ENCODE data around the gene PDCD7. TPM values are rescaled to one million over a fixed set of nuclear protein-coding genes. Genes with fewer than 3 reads are reported as not detected.

PDCD7 gene
- polyA plus RNA-seq, 1 of the 3 experiments (the other 2 are of a cell fraction): 15.3 TPM

DNA sequence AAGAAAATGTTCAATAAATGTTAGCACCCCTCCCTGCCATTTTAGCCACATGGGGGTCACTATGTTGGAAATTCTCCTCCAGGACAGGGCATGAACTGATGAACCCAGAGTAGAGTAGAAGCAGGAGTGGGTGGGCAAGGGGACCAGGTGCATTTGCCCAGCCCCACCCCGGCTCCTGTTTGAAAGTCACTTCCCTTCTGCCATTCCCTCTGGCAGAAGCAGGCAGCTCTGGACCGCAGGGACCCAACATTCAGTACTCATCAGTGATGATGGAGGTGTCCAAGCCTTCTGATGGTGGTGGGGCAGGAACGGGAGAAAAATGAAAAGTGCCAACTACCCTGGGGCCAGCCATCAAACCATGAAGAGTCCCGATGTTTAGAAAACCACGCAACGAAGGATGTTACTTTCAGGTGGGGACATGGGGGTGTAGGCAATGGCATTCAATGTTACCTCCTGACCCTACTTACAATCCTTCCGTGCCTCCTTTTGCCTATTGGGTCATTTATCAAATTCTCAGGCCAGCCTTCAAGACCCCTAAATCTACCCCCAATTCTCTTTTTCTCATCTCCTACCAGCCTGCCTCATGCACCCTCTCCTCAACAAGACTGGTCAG is 35.9 kb downstream of the PDCD7 start:
- H3K27me3 ChIP-seq (ENCODE audit: insufficient read depth): no peaks in the 10 kb centered on the region
- TF ChIP-seq, protein P1, sequence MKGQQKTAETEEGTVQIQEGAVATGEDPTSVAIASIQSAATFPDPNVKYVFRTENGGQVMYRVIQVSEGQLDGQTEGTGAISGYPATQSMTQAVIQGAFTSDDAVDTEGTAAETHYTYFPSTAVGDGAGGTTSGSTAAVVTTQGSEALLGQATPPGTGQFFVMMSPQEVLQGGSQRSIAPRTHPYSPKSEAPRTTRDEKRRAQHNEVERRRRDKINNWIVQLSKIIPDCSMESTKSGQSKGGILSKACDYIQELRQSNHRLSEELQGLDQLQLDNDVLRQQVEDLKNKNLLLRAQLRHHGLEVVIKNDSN (IDR thresholded peaks at IDR 0.05; ENCODE audit: borderline replicate concordance, low read depth): no peak
- TF ChIP-seq NFIC (IDR thresholded peaks at IDR 0.05; ENCODE audit: borderline replicate concordance) (no peak), POLR2AphosphoS5 (IDR thresholded peaks at IDR 0.05; ENCODE audit: low read depth, low read length) (no peak), TEAD4 (IDR thresholded peaks at IDR 0.05; ENCODE audit: borderline replicate concordance, insufficient read depth) (no peak)
- no peak for DNase-seq
- H3K36me3 ChIP-seq (replicated peaks in 1 of 2; ENCODE audit: control insufficient read depth in 1 of 2, insufficient read depth in 2 of 2, low read length in 1 of 2): peaks cover 11 to 61% of the 10 kb centered on the region in 2 experiments
- H4K20me1 ChIP-seq (ENCODE audit: insufficient read depth): no peaks in the 10 kb centered on the region
- no peaks in the 10 kb centered on the region for H3K79me2 ChIP-seq (ENCODE audit: insufficient read depth)
- H3K9ac ChIP-seq: no peak overlapping the region
- ChIA-PET CTCF (no interaction called here), POLR2A (no interaction called here)
- no peaks in the 10 kb centered on the region for H3K9me3 ChIP-seq
- no peaks in the 10 kb centered on the region for H3F3A ChIP-seq (replicated peaks; ENCODE audit: insufficient read depth)
- no peak overlapping the region for H3K4me3 ChIP-seq (ENCODE audit: low read depth in 2 of 2, low read length in 1 of 2)
- no peak overlapping the region for H2AFZ ChIP-seq (ENCODE audit: low read depth)
- H3K4me1 ChIP-seq (ENCODE audit: control insufficient read depth in 1 of 2, insufficient read depth in 2 of 2, low read depth in 1 of 2, low read length in 1 of 2): no peaks in the 10 kb centered on the region; a peak in 1 of 4 replicates
- H3K4me2 ChIP-seq: no peak overlapping the region
- H3K9me2 ChIP-seq: no peaks in the 10 kb centered on the region
- WGBS (ENCODE audit: low lambda C conversion rate): 94% methylated on average over 7 of the region's 7 CpGs
- H3K27ac ChIP-seq (ENCODE audit: low read depth in 2 of 2, low read length in 1 of 2): no peak overlapping the region

DNA sequence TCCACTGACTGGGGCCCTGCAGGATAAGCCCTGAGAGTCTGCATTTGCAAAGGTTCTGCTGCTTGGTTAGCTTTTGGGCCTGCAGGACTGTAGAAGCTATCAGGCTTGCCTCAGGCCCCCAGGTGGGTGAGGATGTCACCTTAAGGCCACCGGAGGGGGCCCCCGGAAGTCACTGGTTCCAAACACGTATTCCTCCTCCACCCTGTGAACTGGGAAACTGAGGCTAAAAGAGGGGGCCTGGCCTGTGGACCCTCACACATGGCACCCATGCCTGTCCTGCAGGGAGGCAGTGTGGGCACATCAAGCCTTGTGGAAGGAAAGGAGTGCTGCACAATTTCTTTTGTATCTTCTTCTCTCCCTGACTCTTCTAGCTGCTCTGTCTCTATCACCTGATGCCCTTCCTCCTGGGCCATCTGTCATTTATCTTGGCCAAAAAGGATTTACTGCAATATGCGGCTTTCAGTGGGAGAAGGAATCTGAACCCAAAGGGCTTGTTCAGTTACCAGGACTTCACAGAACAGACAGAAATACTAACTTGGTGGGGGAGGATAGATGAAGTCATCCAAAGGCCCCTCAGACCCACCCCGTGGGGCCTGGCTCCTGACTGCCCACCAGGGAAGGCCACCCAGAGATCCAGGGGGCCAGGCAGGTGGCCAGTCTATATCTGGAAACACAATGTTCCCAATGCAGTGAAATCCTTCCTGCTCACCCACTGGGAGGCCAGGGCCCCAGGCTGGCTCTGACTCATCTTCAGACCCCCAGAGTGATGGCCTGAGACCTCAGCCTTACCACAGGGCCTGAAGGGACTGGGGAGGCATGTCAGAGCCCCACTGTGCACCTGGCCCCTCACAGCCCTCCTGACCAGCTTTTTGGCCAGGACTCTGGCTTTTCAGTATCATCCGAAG is 36.9 kb downstream of the PDCD7 start:
- Histone ChIP-seq H3K36me3 (replicated peaks in 1 of 2; ENCODE audit: control insufficient read depth in 1 of 2, insufficient read depth in 2 of 2, low read length in 1 of 2) (peaks cover 10 to 61% of the 10 kb centered on the region in 2 experiments), H3K9me2 (no peaks in the 10 kb centered on the region), H3K4me1 (ENCODE audit: control insufficient read depth in 1 of 2, insufficient read depth in 2 of 2, low read depth in 1 of 2, low read length in 1 of 2) (no peaks in the 10 kb centered on the region; a peak in 1 of 4 replicates), H3K27ac (ENCODE audit: low read depth in 2 of 2, low read length in 1 of 2) (no peak overlapping the region), H3K4me2 (no peak overlapping the region), H3K27me3 (ENCODE audit: insufficient read depth) (no peaks in the 10 kb centered on the region), H3K9ac (no peak overlapping the region), H2AFZ (ENCODE audit: low read depth) (no peak overlapping the region), H3K4me3 (ENCODE audit: low read depth in 2 of 2, low read length in 1 of 2) (no peak overlapping the region), H3F3A (replicated peaks; ENCODE audit: insufficient read depth) (no peaks in the 10 kb centered on the region), H3K79me2 (ENCODE audit: insufficient read depth) (no peaks in the 10 kb centered on the region), H3K9me3 (no peaks in the 10 kb centered on the region), H4K20me1 (ENCODE audit: insufficient read depth) (no peaks in the 10 kb centered on the region)
- CTCF ChIA-PET: interaction anchor here (1.2 to 2.1 kb wide), 3 partner anchors 10 to 63 kb away, joined by 4 to 6 read pairs (median 4); no protein-coding TSS in a partner anchor
- POLR2A ChIA-PET: no interaction called here
- no peak for DNase-seq
- 93% methylated on average over 3 of the region's 6 CpGs for WGBS (ENCODE audit: low lambda C conversion rate)
- TF ChIP-seq FOSL2 (IDR thresholded peaks at IDR 0.05; ENCODE audit: borderline replicate concordance, low read depth) (no peak), RFX5 (IDR thresholded peaks at IDR 0.05; ENCODE audit: low read length) (no peak), SIN3A (IDR thresholded peaks at IDR 0.05; ENCODE audit: borderline replicate concordance, low read depth, low read length) (no peak), FOXM1 (IDR thresholded peaks at IDR 0.05; ENCODE audit: low read depth) (no peak), NFIC (IDR thresholded peaks at IDR 0.05; ENCODE audit: borderline replicate concordance) (no peak), ZBTB33 (IDR thresholded peaks at IDR 0.05; ENCODE audit: borderline replicate concordance, low read depth) (no peak), YY1 (IDR thresholded peaks at IDR 0.05; ENCODE audit: low read depth) (no peak), RCOR1 (IDR thresholded peaks at IDR 0.05; ENCODE audit: low read length) (no peak), GATA2 (CRISPR knock-in tag; IDR thresholded peaks at IDR 0.05) (no peak), MEF2A (IDR thresholded peaks at IDR 0.05; ENCODE audit: borderline replicate concordance, low read depth) (no peak), EZH2phosphoT487 (IDR thresholded peaks at IDR 0.05; ENCODE audit: borderline replicate concordance, low read depth) (no peak)
- TF ChIP-seq, protein P2, sequence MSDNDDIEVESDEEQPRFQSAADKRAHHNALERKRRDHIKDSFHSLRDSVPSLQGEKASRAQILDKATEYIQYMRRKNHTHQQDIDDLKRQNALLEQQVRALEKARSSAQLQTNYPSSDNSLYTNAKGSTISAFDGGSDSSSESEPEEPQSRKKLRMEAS (IDR thresholded peaks at IDR 0.05; ENCODE audit: low read depth): no peak
- TF ChIP-seq, protein P3, sequence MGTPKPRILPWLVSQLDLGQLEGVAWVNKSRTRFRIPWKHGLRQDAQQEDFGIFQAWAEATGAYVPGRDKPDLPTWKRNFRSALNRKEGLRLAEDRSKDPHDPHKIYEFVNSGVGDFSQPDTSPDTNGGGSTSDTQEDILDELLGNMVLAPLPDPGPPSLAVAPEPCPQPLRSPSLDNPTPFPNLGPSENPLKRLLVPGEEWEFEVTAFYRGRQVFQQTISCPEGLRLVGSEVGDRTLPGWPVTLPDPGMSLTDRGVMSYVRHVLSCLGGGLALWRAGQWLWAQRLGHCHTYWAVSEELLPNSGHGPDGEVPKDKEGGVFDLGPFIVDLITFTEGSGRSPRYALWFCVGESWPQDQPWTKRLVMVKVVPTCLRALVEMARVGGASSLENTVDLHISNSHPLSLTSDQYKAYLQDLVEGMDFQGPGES (IDR thresholded peaks at IDR 0.05; ENCODE audit: low read depth, low read length): no peak
